Activated CD4-positive, alpha-beta T cell treated with anti-CD3 and anti-CD28 coated beads, Interleukin-2, amount 10 ng/mL, durations not matched to agents 7 days and 5 days (primary cell): ENCODE measurements around the gene VPS51. TPM values are rescaled to one million over a fixed set of nuclear protein-coding genes. Genes with fewer than 3 reads are reported as not detected.

Experiments
- CTCF ChIA-PET: fragments of 350-600 bp; sonication (Branson Sonifier 250); formaldehyde crosslinking; loops from one replicate; lab custom pipeline; 2021; ENCODE audit warnings: antibody characterized with exemption; lab: Charles Lee
- POLR2A ChIA-PET: fragments of 350-600 bp; sonication (Branson Sonifier 250); formaldehyde crosslinking; loops from one replicate; lab custom pipeline; 2021; ENCODE audit warnings: antibody characterized with exemption; lab: Charles Lee
- DNase-seq: peaks from one replicate; pipeline ENCODE4 v3.0.0-alpha.2; 2020
- H3K27ac Mint-ChIP-seq: one replicate; pipeline ENCODE4 v1.8.0; 2021; ENCODE audit warnings: mild to moderate bottlenecking, moderate library complexity, mixed read lengths
- H3K27me3 Mint-ChIP-seq: one replicate; pipeline ENCODE4 v1.8.0; 2021; ENCODE audit warnings: mixed read lengths
- H3K36me3 Mint-ChIP-seq: one replicate; pipeline ENCODE4 v1.8.0; 2021; ENCODE audit warnings: low read depth, mixed read lengths
- H3K4me1 Mint-ChIP-seq: one replicate; pipeline ENCODE4 v1.8.0; 2021; ENCODE audit warnings: mixed read lengths
- H3K4me3 Mint-ChIP-seq: one replicate; pipeline ENCODE4 v1.8.0; 2021; ENCODE audit warnings: mild to moderate bottlenecking, moderate library complexity, mixed read lengths
- H3K9me3 Mint-ChIP-seq: one replicate; pipeline ENCODE4 v1.8.0; 2021; ENCODE audit warnings: mixed read lengths
- total RNA-seq, 2 experiments: library from RNA; stranded (reverse); gene quantifications; one replicate each; pipeline ENCODE4 v1.2.3, GENCODE V29; 2021

VPS51 gene
- total RNA-seq, 2 experiments from 2014 or later, result 146 to 148 TPM

GRCh38 chr11:65111159-65111743 lies 15.2 kb downstream of the VPS51 start:
- ChIA-PET POLR2A (no interaction called here), CTCF (interaction anchor here (0.7 to 7.1 kb wide), 18 partner anchors 9 to 266 kb away, joined by 3 to 85 read pairs (median 4); partner anchors contain the start of genes ARL2, CDC42BPG, CDCA5 and VPS51)
- Mint-ChIP-seq H3K27me3 (no peaks in the 10 kb centered on the region), H3K27ac (peak overlapping the region; percentile 92), H3K36me3 (peaks cover 6% of the 10 kb centered on the region), H3K4me1 (peaks cover 48% of the 10 kb centered on the region), H3K9me3 (no peaks in the 10 kb centered on the region), H3K4me3 (peak overlapping the region; percentile 86)
- no peak for DNase-seq

GRCh38 chr11:65111744-65112545 lies 15.9 kb downstream of the VPS51 start, which contains the start of gene TM7SF2:
TM7SF2 (plus strand) TSS chr11:65111872; CDS start chr11:65112016, 144 bp downstream.
- no peaks in the 10 kb centered on the region for H3K27me3 Mint-ChIP-seq
- CTCF ChIA-PET, result interaction anchor here (0.6 to 7.1 kb wide), 16 partner anchors 8 to 1505 kb away, joined by 3 to 85 read pairs (median 4); partner anchors contain the start of genes ARL2, CDC42BPG, CDCA5 and RBM14
- POLR2A ChIA-PET, result no interaction called here
- peak within 1 kb of the TSS; percentile 86 for H3K4me3 Mint-ChIP-seq
- peak; percentile 97 for DNase-seq
- H3K9me3 Mint-ChIP-seq, result no peaks in the 10 kb centered on the region
- peaks cover 51% of the 10 kb centered on the region for H3K4me1 Mint-ChIP-seq
- peak within 1 kb of the TSS; percentile 92 for H3K27ac Mint-ChIP-seq
- peaks cover 3% of the 10 kb centered on the region for H3K36me3 Mint-ChIP-seq

DNA sequence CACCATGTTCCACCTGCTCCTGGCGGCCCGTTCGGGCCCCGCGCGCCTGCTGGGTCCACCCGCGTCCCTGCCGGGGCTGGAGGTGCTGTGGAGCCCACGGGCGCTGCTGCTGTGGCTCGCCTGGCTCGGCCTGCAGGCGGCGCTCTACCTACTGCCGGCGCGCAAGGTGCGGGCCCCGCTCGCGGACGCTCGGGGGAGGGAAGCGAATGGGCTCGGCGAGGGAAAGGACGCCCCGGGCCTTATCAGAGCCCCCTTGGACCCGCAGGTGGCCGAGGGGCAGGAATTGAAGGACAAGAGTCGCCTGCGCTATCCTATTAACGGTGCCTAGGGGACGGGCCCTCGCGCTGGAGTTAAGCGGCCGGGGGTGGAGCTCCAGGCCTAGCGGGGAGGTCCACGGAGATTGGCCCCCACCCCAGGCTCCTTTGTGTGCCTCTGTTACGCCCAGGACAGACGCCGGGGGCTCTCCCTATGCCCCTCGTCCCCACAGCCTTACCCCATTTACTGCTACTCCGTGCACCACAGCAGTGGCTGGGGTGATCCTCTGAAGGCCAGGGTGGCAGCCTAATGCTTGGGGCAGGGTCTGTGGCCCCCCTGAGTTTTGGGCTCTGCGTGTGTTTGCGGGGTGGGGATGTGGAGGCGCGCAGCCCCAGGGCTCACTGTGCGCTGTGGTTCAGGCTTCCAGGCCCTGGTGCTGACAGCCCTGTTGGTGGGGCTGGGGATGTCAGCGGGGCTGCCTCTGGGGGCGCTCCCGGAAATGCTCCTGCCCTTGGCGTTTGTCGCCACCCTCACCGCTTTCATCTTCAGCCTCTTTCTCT lies 16.7 kb downstream of the VPS51 start:
- Mint-ChIP-seq H3K4me3 (peak overlapping the region; percentile 86), H3K4me1 (peaks cover 52% of the 10 kb centered on the region), H3K36me3 (peaks cover 4% of the 10 kb centered on the region), H3K9me3 (no peaks in the 10 kb centered on the region), H3K27me3 (no peaks in the 10 kb centered on the region), H3K27ac (peak overlapping the region; percentile 88)
- POLR2A ChIA-PET, result no interaction called here
- CTCF ChIA-PET, result interaction anchor here (0.6 to 7.1 kb wide), 16 partner anchors 9 to 1504 kb away, joined by 3 to 85 read pairs (median 4); partner anchors contain the start of genes ARL2, CDC42BPG, CDCA5 and FAU
- peak; percentile 79 for DNase-seq

GRCh38 chr11:65113361-65113756 lies 17.3 kb downstream of the VPS51 start:
- peak overlapping the region; percentile 88 for H3K27ac Mint-ChIP-seq
- H3K27me3 Mint-ChIP-seq, result no peaks in the 10 kb centered on the region
- POLR2A ChIA-PET, result no interaction called here
- H3K4me1 Mint-ChIP-seq, result peaks cover 56% of the 10 kb centered on the region
- H3K9me3 Mint-ChIP-seq, result no peaks in the 10 kb centered on the region
- peak overlapping the region; percentile 86 for H3K4me3 Mint-ChIP-seq
- peaks cover 8% of the 10 kb centered on the region for H3K36me3 Mint-ChIP-seq
- CTCF ChIA-PET, result interaction anchor here (0.6 to 7.1 kb wide), 12 partner anchors 9 to 301 kb away, joined by 3 to 85 read pairs (median 4); partner anchors contain the start of genes ARL2, CDC42BPG, CDCA5 and FAU
- DNase-seq, result no peak

DNA sequence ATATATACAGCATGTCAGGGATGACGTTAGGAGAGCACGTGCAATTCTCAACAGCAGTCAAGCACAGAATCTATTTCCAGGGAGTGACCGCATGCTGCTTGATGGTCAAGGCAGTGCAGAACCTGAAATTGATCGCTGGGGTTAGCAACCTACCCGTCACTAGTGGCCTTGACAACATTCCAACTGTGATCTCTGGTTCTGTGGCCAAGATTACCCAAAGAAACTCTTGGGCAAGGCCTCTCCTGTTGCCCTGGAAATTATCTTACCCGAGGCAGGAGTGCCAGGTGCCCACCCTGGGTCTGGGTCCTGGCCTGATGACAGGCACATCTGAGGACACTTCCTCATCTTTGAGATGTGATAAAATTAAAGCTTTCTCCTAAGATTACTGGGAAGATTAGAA lies 17.8 kb downstream of the VPS51 start:
- ChIA-PET CTCF (interaction anchor here (0.5 to 7.1 kb wide), 7 partner anchors 8 to 269 kb away, joined by 3 to 85 read pairs (median 3); partner anchors contain the start of genes CDC42BPG, FAU, MRPL49 and VPS51), POLR2A (no interaction called here)
- H3K4me1 Mint-ChIP-seq, result peaks cover 60% of the 10 kb centered on the region
- H3K27ac Mint-ChIP-seq, result peak overlapping the region; percentile 88
- H3K36me3 Mint-ChIP-seq, result peaks cover 12% of the 10 kb centered on the region
- DNase-seq, result no peak
- H3K4me3 Mint-ChIP-seq, result peak overlapping the region; percentile 86
- H3K9me3 Mint-ChIP-seq, result no peaks in the 10 kb centered on the region
- no peaks in the 10 kb centered on the region for H3K27me3 Mint-ChIP-seq

DNA sequence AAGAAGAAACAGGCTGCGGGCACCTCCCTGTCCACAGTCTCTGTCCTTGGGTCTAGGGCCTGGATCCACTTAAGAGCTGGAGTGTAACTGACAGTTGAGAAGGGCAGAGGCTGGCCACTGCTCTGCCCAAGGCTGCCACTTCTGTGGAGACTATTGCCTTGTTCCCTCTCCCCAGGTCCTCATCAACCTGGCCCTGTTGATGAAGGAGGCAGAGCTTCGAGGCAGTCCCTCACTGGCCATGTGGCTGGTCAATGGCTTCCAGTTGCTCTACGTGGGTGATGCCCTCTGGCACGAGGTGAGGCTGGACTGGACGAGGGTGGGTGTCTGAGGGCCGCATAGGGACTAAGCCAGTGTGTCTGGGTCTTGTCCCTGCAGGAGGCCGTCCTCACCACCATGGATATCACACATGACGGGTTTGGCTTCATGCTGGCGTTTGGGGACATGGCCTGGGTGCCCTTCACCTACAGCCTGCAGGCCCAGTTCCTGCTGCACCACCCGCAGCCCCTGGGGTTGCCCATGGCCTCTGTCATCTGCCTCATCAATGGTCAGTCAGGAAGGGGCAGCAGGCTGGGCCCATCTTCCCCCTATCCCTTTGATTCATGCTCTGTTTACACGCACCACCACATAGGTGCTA lies 18.6 kb downstream of the VPS51 start:
- Mint-ChIP-seq H3K9me3 (no peaks in the 10 kb centered on the region), H3K4me1 (peaks cover 63% of the 10 kb centered on the region), H3K27ac (no peak overlapping the region), H3K4me3 (no peak overlapping the region), H3K27me3 (no peaks in the 10 kb centered on the region), H3K36me3 (peaks cover 15% of the 10 kb centered on the region)
- CTCF ChIA-PET, result interaction anchor here (0.5 to 7.1 kb wide), 3 partner anchors 18 to 100 kb away, joined by 3 to 85 read pairs (median 3); partner anchors contain the start of gene VPS51
- POLR2A ChIA-PET, result no interaction called here
- DNase-seq, result no peak

- Mint-ChIP-seq H3K27me3 (no peaks in the 10 kb centered on the region), H3K27ac (peak overlapping the region; percentile 96), H3K4me3 (peak overlapping the region; percentile 87), H3K9me3 (no peaks in the 10 kb centered on the region), H3K4me1 (peaks cover 66% of the 10 kb centered on the region), H3K36me3 (peaks cover 23% of the 10 kb centered on the region)
- POLR2A ChIA-PET, result no interaction called here
- no peak for DNase-seq
- CTCF ChIA-PET, result interaction anchor here (0.5 to 0.9 kb wide), 4 partner anchors 24 to 269 kb away, joined by 3 to 6 read pairs (median 4); partner anchors contain the start of gene ARL2
These were observed 19.5 kb downstream of the VPS51 start for GRCh38 chr11:65115361-65116082.

- peak overlapping the region; percentile 96 for H3K27ac Mint-ChIP-seq
- ChIA-PET CTCF (interaction anchor here (0.5 to 2.5 kb wide), 23 partner anchors 8 to 428 kb away, joined by 3 to 12 read pairs (median 4); partner anchors contain the start of genes ARL2, CAPN1, DPF2 and VPS51), POLR2A (interaction anchor here (1.1 kb wide), 1 partner anchor 145 kb away, joined by 3 read pairs; the partner anchor contains the start of gene POLA2)
- H3K36me3 Mint-ChIP-seq, result peaks cover 32% of the 10 kb centered on the region
- H3K27me3 Mint-ChIP-seq, result no peaks in the 10 kb centered on the region
- no peaks in the 10 kb centered on the region for H3K9me3 Mint-ChIP-seq
- peak; percentile 71 for DNase-seq
- H3K4me3 Mint-ChIP-seq, result peak overlapping the region; percentile 87
- H3K4me1 Mint-ChIP-seq, result peaks cover 65% of the 10 kb centered on the region
These were observed 20.6 kb downstream of the VPS51 start for GRCh38 chr11:65116370-65117205.

DNA sequence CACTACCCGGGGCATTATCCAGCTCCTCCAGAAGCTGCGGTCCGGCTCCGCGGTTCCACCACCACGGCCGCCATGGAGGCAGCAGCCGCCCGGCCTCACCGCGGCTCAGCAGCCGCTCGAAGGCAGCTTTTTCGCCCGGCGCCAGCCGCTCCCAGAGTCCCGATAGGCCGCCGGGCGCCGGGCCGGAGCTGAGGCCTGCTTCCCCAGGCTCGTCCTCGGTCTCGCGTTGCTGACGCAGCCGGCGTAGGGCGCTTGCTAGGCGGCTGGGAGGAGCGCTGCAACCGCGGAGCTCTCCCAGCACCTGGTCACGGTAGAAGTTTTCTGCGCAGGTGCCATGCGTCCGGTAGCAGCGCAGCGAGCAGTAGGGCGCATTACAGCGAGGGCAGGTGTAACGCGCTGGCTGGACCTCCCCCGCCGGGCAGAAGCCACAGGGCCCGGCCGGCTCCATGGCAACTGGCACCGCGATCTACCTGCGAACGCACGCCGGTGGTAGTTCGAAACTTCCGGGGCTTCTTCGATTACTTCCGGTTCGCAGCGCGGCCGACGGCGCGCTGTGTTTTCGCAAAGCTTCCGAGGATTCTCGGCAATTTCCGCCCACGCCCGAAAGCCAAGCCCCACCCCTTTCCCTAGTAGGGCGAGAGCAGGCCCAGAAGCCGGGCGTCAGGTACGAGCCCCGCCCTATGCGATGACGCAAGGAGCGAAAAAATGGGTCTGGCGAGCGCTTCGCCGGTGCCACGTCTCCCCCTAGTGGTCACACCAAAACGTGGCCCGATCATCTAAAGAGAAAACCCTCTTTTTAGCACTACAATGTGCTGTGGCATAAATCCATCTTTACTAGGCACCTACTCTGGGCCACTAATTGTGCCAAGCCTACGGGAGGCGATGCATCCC lies 21.4 kb downstream of the VPS51 start, which contains the start of gene ZNHIT2:
Gene ZNHIT2 (minus strand): TSS at position 496 of the 891 bp plus-strand sequence. CDS start 48 bp downstream, at position 448.
- H3K36me3 Mint-ChIP-seq, result peaks cover 40% of the 10 kb centered on the region
- POLR2A ChIA-PET, result interaction anchor here (0.6 to 1.1 kb wide), 2 partner anchors 145 to 532 kb away, joined by 3 read pairs; partner anchors contain the start of gene POLA2
- peak; percentile 100 for DNase-seq

More for the DNA sequence above, 21.4 kb downstream of the VPS51 start, which contains the start of gene ZNHIT2:
- H3K9me3 Mint-ChIP-seq, result no peaks in the 10 kb centered on the region
- peaks cover 64% of the 10 kb centered on the region for H3K4me1 Mint-ChIP-seq
- peak within 1 kb of the TSS; percentile 87 for H3K4me3 Mint-ChIP-seq
- peak within 1 kb of the TSS; percentile 96 for H3K27ac Mint-ChIP-seq
- H3K27me3 Mint-ChIP-seq, result no peaks in the 10 kb centered on the region
- CTCF ChIA-PET, result interaction anchor here (0.6 to 2.5 kb wide), 29 partner anchors 9 to 484 kb away, joined by 3 to 12 read pairs (median 4); partner anchors contain the start of genes ARL2, CAPN1, CDCA5 and DPF2
